Type B pancreatic cell (in vitro differentiated cells): ENCODE data around the gene CRY2. TPM values are rescaled to one million over a fixed set of nuclear protein-coding genes. Genes with fewer than 3 reads are reported as not detected.

Experiments used
- DNase-seq: peaks from one replicate; pipeline ENCODE4 v3.0.0; 2021; ENCODE audit warnings: mixed read lengths; ENCODE audit not compliant: unreplicated experiment; ENCODE audit errors: extremely low spot score
- H3K27ac Mint-ChIP-seq: 2 replicates; pipeline ENCODE4 v1.8.0; 2021; ENCODE audit warnings: mild to moderate bottlenecking, mixed read lengths
- H3K27me3 Mint-ChIP-seq: 2 replicates; pipeline ENCODE4 v1.8.0; 2021; ENCODE audit warnings: mixed read lengths
- H3K36me3 Mint-ChIP-seq: 2 replicates; pipeline ENCODE4 v1.8.0; 2021; ENCODE audit warnings: mixed read lengths
- H3K4me1 Mint-ChIP-seq: one replicate; pipeline ENCODE4 v1.8.0; 2021; ENCODE audit warnings: mixed read lengths; ENCODE audit not compliant: unreplicated experiment
- H3K4me3 Mint-ChIP-seq: 2 replicates; pipeline ENCODE4 v1.8.0; 2021; ENCODE audit warnings: mild to moderate bottlenecking, mixed read lengths
- H3K9me3 Mint-ChIP-seq: 2 replicates; pipeline ENCODE4 v1.8.0; 2021; ENCODE audit warnings: mixed read lengths
- total RNA-seq: library from RNA; stranded (reverse); gene quantifications from 2 replicates; pipeline ENCODE4 v1.2.1, GENCODE V29; 2021; ENCODE audit warnings: low replicate concordance
- TF ChIP-seq, protein P1 (sequence below): fragments of 200-600 bp; sonication (generic); conservative IDR thresholded peaks from 2 replicates; pipeline ENCODE4 v1.5.0; 2021; ENCODE audit warnings: antibody characterized with exemption, mild to moderate bottlenecking

The CRY2 gene
- total RNA-seq, 1 donor from 2014 or later: 27.7 TPM

DNA sequence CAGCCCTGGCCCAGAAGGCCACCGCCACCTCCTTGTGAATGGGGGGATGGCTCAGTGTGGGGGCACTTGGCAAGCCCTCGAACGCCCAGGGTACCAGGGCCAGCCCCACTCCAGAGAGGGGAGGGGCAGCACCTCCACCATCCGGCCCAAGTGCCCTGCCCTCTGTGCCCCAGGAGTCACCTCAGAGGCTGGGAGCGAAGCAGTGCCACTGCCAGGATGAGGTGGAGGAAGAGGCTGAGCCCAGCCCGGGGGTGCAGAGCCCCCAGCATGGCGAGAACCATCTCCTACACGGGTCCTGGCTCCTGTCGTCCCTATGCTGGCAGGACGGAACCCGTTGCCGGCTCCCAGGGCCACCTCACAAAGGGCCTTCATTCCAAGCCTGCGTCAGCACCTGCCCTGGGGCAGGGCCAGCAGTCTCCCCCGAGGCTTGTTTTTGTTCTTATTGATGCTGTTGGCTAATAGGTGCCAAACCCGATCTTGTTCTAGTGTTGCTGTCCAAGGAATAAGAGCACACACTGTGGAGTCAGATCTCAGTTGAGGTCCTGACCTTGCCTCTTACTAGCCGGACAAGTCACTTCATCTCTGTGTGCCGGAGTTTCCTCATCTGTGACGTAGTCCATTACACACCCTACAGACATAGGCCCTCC is 59.8 kb downstream of the CRY2 start, which contains the start of gene FREY1:
Gene FREY1 (minus strand): TSS at position 307 of the 647 bp plus-strand sequence. CDS start 26 bp downstream, at position 281.
- TF ChIP-seq, protein P1, sequence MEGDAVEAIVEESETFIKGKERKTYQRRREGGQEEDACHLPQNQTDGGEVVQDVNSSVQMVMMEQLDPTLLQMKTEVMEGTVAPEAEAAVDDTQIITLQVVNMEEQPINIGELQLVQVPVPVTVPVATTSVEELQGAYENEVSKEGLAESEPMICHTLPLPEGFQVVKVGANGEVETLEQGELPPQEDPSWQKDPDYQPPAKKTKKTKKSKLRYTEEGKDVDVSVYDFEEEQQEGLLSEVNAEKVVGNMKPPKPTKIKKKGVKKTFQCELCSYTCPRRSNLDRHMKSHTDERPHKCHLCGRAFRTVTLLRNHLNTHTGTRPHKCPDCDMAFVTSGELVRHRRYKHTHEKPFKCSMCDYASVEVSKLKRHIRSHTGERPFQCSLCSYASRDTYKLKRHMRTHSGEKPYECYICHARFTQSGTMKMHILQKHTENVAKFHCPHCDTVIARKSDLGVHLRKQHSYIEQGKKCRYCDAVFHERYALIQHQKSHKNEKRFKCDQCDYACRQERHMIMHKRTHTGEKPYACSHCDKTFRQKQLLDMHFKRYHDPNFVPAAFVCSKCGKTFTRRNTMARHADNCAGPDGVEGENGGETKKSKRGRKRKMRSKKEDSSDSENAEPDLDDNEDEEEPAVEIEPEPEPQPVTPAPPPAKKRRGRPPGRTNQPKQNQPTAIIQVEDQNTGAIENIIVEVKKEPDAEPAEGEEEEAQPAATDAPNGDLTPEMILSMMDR: no peak
- H3K4me3 Mint-ChIP-seq: no peak within 1 kb of the TSS

DNA sequence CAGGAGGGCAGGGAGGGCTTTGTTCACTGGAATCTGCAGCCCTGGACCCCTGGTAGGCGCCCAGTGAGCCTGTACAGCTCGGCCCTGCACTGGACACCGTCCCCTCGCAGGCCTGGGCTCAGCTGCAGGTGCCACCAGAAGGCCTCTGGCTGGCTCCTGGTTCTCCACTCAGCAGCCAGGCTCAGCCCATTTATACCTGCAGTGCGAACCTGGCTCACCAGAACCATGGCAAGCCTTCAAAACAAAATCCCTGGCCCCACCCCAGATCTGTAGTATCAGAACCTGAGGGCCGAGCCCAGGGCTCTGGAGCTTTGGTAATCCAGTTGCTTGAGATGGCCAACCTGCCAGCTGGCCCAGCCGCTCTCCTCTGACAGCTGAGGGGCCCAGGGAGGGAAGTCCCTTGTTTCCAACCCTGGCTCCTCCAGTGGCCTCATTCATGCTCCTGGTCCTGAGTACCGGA is 60.7 kb downstream of the CRY2 start:
- TF ChIP-seq, protein P1: no peak
- Mint-ChIP-seq H3K4me3 (no peak overlapping the region), H3K27ac (no peak overlapping the region)

More for the DNA sequence above, 59.8 kb downstream of the CRY2 start, which contains the start of gene FREY1:
- Mint-ChIP-seq H3K27ac (no peak within 1 kb of the TSS), H3K9me3 (no peaks in the 10 kb centered on the region), H3K36me3 (no peaks in the 10 kb centered on the region), H3K4me1 (peaks cover 4% of the 10 kb centered on the region), H3K27me3 (no peaks in the 10 kb centered on the region)
- no peak for DNase-seq

DNA sequence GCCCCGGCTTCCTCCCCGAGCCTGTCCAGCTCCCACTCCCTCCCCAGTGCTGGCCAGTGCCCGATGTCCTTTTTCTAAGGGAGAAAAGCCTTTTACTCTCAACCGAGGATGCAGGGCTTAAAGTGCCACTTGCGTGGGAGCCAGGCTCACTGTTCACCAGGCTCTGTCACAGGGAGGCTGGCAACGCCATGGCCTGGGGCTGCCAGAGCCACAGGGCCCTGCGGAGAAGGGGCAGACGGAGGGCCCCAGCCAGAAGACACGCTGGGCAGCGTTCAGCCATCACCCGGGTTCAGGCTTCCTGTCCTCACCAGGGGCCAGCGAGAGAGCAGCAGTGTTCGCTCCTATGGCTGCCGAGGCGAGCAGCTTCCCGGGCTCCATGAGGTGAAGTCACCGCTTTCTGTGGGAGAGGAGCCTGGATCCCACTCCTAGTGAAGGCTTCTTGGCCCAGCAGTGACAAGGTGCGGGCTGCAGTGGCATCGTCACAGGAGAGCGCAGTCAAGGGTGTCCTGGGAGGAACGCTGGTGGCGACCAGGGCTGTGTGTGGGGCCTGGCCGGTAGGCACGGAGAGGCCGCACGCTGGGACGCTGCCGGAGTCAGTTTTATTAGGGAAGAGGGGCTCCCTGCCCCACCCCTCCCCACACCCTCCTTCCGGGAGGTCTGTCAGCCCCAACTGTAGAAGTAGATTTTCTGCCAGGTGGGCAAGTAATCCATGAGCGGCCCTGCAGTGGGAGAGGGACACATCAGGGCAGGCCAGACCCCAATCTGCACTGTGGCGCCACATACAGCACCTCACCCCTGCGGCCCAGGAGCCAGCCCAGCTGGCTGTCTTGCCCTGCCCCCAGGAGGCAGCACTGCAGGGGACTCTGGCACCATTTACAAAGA is 62.6 kb downstream of the CRY2 start:
- TF ChIP-seq, protein P1: no peak
- Mint-ChIP-seq H3K36me3 (no peaks in the 10 kb centered on the region), H3K27me3 (no peaks in the 10 kb centered on the region), H3K27ac (no peak overlapping the region), H3K4me3 (no peak overlapping the region), H3K9me3 (no peaks in the 10 kb centered on the region), H3K4me1 (peaks cover 4% of the 10 kb centered on the region)
- no peak for DNase-seq

More for the DNA sequence above, 60.7 kb downstream of the CRY2 start:
- Mint-ChIP-seq H3K36me3 (no peaks in the 10 kb centered on the region), H3K4me1 (peaks cover 4% of the 10 kb centered on the region), H3K27me3 (no peaks in the 10 kb centered on the region), H3K9me3 (no peaks in the 10 kb centered on the region)
- no peak for DNase-seq

GRCh38 chr11:45910623-45911022 is 63.3 kb downstream of the CRY2 start:
- TF ChIP-seq, protein P1: no peak
- Mint-ChIP-seq H3K9me3 (no peaks in the 10 kb centered on the region), H3K4me1 (peaks cover 4% of the 10 kb centered on the region), H3K36me3 (no peaks in the 10 kb centered on the region), H3K27me3 (no peaks in the 10 kb centered on the region), H3K27ac (no peak overlapping the region), H3K4me3 (no peak overlapping the region)
- no peak for DNase-seq

- H3K4me3 Mint-ChIP-seq: no peak overlapping the region
- H3K9me3 Mint-ChIP-seq: no peaks in the 10 kb centered on the region
Measured at GRCh38 chr11:45913514-45913913, 66.2 kb downstream of the CRY2 start.

More at GRCh38 chr11:45913514-45913913, 66.2 kb downstream of the CRY2 start:
- TF ChIP-seq, protein P1: no peak
- no peaks in the 10 kb centered on the region for H3K4me1 Mint-ChIP-seq
- no peaks in the 10 kb centered on the region for H3K27me3 Mint-ChIP-seq
- H3K36me3 Mint-ChIP-seq: no peaks in the 10 kb centered on the region
- H3K27ac Mint-ChIP-seq: no peak overlapping the region
- no peak for DNase-seq
